Measurements from ENCODE around the gene GALNT12.

The GALNT12 gene

DNA sequence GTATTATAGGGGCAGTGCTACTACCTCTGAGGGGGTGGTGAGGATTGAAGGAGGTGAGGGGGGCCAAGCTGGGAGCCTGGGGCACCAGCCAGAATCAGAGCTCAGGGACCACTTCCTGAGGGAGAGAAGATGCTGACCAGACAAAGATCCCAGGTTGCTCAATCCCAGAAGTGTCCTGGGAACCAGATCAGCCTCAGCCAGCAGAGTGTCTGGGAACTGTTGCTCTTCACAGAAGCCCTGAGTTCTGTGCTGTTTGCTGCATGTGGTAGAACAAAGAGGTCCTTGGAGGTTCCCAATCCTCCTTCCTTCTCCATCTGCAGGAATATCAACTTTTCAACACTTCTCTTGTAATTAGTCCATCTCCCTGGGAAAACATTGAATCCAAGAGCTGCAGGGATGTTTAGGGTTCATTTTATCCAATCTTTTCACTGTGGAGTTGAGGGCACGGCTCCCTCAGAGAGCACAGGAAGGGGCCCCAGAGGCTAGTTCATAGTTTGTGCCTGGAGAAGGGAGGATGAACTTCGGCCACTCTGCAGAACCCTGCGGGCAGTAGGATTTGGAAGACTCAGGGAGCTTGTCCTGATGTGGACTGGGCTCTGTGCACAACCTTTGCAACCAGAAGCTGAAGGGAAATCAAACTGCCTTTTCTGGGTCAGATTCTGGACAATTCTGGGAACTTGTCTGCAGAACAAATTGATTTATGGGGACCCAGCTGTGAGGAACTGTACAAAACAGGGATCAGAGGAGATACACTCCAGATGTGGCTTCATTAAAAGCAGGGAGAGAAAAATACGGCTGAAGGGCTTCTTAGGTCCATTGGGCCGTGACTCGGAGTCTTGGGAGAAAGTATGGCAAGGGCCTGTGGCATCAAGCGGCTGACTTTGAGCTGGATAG, 57.1 kb downstream of the GALNT12 start:
- DNase-seq, result no peak

DNA sequence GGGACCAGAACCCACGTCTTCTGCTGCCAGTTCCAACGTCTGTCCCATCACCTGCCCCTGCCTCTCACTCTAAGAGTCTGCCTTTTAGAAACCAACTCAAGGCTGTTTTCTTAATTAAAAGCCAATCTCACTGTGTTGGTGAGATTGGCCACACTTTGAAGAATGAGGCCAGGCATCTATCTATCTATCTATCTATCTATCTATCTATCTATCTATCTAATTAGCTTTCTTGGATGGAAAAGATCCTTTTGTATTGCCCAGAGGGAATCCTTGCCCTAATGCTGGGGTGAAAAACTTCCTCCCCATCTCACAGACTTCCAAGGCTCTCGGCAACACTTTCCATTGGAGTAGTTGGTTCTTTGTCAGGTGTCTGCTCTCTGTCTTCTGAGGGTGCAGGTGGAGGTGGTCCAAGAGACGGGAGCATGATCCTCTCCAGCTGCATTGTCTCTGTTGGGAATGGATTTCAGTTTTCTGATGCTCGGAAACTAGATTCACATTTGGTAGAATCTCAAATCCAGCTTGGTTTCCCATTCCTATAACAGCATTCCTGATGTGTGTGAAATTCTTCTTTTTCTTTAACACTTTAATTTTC, 57.9 kb downstream of the GALNT12 start:
- DNase-seq, result no peak

DNA sequence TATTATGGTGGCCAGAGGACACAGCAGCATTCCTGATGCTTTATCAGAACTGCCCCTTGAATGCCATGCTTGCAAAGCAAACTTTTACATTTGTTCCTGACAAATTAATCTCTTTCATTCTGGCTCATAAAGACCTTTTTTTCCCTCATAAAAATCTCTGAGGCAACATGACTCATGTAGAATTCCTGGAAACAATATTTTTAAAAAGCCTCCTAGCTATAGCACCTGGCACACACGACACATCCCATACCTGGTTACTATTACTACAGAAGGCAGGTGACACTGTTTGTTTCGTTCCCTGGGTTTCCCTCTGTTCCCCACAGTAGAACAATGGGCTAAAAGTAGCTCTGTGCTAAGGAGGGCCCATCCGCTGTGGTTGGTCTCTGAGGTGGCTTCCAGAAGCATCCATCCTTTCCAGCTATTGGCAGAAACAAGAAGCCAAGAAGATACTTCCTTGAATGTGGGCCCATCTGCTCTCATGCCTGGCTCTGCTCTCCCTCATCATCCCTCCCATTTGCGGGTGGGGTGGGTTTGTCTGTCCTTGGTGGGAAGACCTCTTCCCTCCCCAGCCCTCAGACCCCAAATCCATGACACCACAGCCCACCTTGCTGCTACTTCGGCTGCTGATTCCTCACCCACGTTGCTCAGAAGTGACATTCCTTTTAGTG, 59.1 kb downstream of the GALNT12 start:
- no peak for DNase-seq

DNA sequence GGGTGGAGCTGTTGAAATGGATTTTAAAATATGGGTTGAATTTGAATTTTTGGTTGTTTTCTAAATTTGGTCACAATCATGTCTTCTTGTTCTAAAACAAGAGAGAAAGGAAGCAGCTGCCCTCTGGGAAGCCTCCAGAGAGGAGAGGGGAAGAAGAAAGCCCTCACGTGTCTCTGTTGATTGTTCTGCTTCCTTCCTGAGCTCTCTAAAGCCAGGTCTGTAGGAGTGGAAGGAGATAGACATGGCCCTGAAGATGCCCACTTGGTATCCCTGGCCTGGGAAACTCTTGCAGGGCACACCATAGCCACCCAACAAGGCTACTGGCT, 59.6 kb downstream of the GALNT12 start:
- no peak for DNase-seq

DNA sequence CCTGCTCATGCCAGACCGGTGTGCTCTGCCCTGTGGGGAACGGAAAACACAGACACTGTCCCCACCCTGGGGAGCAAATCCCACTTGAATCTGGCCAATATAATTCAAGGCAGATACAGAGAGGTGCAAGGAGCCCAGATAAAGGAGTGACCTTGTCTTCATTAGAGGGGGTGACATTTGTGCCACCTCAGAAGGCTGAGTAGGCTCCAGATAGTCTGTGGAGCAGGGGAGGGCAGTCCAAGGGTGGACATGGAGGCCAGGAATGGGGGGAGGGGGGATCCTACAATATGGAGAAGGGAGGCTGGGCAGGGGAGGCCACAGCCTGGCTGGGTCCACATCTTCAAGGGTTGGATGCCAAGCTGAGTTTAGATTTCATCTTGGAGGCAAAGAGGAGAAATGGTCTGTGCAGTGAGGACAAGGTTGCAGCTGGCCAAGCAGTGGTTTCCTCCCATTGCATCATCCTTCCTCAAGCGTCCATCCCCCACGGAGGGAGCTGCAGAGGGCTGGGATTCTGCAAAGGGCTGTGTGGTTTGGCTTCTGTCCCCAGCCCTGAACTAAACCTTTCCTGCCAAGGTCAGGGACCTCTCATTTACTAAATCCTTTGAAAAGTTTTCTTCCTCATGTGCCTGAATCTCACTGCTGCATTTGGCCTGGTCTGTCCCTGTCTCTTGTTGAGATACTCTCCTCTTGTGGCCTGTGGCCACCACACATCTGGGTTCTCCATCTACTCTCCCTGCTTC, 60.1 kb downstream of the GALNT12 start:
- no peak for DNase-seq

DNA sequence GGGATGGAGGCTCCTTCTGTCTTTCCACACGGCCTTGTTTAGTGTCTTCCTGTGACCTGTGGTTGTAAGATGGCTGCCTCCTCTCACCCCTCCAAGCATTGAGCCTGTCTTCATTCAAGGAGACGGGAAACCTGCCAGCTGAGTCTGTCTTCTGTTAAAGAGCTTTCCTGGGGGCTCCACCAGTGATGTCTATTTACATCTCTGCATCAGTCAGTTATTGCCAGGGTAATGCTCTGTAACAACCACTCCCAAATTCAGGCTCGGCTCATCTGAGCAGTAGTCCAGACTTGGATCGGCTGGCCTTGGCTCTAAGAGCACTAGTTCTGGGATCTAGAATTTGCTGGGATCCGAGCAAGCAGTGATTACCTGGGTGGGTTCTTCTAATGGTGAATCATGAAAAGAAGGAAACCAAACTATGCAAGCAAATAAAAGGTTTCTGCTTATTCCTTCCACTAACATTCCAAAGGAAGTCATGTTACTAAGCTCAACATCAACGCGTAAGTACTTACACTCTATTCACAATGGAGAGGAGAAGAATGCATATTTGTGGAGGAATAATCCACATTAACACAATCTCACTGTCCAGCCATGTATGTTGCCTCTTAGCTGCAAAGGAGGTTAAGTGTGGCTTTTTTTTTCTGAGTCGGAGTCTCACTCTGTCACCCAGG, 61.7 kb downstream of the GALNT12 start:
- DNase-seq, result no peak

DNA sequence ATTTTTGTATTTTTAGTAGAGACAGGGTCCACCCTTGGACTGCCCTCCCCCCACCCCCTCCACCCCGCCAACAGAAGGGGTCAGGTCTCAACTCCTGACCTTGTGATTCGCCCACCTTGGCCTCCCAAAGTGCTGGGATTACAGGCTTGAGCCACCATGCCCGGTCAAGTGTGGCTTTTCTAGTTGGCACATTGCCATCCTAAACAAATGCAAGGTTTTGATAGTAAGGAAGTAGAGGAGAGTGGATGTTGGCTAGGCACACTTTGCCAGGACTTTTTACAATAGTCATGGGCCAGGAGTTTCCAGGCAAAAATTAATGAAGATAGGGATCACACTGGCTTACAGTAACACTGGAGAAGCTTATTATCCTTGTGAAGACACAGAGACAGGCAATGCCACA, 62.4 kb downstream of the GALNT12 start:
- no peak for DNase-seq

DNA sequence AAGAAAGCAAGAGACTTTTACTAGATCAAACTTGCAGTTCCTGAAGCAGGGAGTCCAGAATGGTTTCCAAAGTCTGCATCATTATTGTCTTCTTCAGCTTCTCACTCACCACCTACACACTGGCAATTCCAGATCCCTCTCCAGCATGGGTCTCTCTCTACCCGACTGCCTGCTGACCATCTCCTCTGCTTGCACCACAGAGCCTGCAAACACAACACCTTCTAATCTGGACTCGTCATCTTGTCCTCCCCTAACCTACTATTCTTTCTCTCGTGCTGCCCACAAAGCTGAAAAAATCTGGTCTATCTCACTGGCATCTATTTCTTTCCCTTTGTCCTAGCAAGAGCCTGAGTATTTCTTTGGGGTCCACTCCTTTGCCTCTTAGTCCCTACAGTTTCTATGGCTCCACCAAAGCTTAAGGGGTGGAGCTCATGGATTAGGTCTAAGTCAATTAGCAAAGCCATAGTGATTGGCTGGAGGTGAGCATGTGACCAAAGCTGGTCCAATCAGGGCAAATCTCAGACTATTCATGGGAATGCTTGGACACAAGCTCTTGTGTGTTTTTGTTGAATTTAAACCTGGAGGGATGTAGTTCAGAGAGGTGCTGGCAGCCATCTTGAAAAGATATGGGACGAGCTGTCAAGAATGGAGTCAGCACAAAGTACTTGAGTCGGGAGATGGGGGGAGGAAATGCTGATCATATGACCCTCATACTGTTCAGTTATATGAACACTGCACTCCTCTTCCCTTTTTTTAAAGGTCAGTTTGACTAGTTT, 63.5 kb downstream of the GALNT12 start:
- DNase-seq, result no peak

DNA sequence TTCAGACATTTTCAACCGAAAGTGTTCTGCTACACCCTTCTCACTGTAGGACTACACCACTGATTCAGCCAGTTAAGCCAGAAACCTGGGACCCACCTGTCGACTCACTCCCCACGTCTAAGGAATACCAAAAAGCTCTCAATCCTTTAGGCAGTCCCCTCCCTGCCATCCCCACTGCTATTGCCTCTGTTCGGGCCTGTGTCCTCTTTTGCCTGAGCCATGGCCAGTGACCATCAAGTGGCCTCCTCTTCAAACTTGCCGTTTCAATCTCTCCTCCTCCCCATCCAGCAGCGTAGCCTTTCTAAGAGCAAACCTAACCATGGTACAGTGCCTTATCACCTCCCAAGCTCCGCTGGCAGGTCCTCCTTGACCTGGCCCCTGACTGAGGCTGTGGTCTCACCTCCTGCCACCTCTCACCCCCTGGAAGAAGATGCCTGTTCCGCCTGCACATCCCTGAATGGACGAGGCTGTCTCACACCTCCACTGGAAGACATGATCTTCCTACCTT, 64.1 kb downstream of the GALNT12 start:
- no peak for DNase-seq

DNA sequence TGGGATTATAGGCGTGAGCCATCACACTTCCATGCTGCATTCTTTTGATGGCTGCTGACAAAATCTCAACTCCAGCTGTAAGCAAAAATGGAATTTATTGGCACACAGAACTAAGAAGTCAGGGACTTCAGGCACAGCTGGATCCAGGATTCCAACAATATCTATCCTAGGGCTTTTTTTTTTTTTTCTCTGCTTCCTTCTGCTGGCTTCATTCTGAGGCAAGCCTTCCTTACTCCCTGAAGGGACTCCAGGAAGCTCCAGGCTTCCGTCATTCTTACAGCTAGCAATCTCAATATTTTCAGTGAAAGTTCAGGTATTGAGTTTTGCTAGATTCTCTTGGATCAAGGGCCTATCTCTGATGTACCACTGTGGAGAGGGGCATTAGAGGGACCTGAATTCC, 66.1 kb downstream of the GALNT12 start:
- DNase-seq, result no peak

DNA sequence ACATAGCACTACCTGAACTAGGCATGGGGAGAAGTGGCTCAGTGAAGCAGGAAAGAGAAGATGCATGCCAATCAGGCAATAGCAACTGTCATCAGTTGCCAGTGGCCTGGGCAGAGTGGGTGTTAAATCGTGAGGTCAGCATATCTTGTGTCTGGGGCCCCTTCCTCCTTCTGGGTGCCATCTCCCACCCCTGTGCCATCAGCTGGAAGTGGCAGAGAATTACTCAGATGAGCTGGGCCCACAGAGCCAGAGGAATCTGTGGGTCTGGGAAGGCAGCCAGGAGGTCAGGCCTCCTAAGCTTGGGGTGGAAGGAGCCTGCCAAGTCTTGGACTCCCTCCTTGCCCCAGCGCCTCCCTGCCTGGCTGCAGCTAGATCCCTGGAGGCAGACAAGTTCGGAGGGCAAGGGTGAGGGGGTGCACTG, 66.5 kb downstream of the GALNT12 start:
- no peak for DNase-seq

DNA sequence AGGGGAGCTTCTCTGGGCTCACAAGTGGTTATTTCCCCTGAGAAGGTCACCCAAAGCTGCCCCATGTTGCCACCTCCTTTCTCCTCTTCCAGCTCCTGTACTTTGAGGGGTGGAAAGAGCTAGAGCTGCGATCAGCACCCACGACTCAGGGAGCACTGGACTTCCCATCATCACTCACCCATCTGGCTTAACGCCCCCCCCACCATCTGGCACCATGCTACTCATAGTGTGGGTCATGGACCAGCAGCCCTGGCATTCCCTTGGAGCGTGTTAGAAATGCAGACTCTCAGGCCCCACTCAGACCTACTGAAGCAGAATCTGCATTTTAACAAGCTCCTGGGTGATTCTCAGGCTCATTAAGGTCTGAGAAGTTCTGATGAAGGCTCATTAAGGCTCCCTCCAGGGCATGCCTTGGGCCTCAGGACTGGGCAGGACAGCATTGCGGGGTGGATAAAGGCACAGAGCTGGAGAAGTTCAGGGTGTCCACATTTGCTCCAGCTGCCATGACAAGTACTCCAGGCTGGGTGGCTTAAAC, 67.3 kb downstream of the GALNT12 start:
- no peak for DNase-seq

DNA sequence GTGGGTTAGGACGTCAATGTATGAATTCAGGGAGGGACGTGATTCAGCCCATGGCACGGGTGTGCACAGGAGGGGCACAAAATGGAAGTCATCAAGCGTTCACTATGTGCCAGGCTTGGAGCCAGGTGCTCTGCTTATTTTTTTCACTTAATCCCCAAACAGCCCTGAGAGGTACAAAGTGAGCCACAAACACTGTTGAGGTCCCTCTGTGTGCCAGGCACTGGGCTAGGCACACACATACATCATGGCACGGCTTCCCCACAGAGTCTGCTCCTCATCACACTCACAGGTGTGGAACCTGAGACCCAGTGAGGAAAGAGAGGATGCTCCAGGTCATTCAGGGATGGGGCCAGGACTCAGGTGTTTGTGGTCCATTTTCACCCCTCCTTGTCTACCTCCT, 68.1 kb downstream of the GALNT12 start:
- DNase-seq, result no peak

DNA sequence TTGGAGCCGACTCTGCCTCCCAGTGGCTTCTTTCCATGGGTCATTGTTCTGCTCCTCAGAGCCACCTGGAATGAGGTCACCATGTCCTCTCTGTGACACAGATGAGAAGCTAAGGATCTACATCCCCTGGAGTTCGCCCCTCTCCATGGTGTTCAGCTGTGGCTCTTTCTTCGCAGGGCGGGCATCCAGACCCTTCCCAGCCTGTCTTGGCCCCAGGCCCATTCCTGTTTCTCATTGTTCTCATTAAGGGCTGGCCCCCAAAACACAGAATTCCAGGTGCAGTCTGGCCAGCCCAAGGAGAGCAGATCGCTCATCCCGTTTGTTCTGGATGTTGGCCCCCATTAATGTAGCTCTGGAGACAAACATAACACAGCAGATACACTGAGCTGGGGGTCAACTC, 69.8 kb downstream of the GALNT12 start:
- DNase-seq, result no peak

DNA sequence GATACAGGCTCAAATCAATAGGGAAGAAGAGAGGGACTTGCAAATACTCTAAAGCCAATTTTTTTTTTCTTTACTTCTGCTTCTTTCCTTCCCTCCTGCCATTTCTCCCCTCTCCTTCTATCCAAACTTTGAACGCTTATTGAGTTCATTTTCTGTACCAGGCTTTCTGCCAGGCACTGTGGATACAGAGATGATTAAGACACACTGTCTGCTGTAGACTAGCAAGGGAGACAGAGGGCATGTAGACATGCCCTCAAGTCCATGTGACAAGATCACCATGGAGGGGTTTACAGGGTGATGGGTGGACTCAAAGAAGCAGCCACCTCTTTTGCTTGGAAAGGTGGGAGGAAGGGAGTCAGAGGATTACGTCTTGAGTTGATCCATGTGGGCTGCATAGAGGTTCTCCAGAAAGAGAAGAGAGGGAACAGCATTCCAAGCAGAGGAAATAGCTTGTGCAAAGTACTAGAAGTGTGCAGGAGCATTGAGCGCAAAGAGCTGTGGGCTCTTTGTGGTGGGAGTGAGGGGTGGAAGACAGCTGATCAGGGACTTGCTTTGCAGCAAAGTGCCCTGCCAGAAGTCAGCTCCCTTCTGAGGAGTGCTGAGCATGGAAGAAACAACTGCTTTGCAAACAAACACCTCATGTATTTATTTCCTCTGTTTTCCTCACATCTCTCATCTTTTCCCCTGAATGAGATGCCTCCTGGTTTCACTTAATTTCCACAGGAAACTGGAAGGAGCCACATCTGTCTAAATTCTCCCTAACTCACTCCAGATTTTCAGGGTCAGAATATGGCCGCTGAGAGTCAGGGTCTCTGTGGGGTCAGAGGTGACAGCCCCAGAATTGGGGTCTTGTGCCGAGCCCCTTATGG, 71.9 kb downstream of the GALNT12 start:
- no peak for DNase-seq

DNA sequence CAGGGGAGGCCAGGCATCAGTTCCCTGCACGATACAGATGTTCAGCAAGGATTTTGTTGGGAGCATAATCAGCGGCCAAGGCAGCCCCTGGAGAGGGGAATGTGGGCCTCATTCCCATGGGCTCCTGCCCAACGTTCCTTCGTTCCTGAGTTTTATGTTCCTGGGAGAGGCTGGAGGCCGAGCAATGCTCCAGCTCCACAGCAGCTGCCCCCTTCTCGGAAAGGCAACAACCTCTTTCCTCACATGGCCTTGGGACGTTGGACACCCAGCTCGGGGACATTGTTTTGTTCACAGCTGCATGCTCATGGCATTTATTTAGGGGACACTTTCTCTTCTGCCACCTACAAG, 72.5 kb downstream of the GALNT12 start:
- DNase-seq, result no peak

DNA sequence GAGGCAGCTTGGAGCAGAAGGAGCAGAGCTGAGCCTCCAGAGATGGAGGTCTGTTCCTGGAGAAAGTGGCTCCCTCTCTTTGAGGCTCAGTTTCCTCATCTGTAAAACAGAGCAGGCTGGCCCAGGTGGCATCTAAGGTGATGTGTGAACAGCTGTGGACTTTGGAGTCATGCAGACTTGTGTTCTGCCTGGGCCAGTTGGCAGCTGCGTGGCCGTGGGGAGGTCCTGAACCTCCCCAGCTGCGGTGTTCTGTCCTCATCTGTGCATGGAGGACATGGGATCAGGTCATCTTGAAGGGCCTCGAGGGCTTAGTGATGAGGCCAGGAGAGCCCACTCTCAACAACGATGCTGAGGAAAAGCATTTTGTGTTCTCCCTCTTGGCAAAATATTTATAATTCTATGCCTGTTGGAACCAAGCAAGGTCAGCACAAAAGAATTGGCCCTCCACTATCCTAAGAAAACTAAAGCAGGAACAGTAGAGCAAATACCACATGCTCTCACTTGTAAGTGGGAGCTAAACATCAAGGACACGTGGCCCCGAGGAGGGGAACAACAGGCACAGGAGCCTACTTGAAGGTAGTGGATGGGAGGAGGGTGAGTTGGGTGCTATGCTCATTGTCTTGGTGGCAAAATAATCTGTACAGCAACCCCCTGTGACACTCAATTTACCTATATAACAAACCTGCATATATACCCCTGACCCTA, 73.0 kb downstream of the GALNT12 start:
- no peak for DNase-seq

DNA sequence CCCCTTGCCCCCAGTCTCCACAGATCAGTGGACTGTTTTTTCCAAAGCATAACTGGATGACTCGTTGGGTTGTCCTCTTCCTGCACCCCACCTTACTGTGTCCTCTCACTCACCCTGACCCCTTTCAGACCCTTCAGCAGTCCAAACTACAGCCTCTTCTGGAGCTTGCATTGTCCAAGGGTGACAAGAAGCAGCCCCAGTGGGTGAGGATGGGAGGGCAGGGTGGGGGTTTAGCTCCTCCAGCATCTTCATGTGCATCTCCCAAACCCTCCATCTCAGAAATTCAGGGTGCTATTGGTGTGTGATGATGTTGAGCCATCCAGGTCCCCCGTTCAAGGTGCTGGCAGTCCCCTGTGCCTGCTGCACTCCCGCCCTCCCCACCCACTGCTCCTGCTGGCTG, 73.9 kb downstream of the GALNT12 start:
- no peak for DNase-seq

DNA sequence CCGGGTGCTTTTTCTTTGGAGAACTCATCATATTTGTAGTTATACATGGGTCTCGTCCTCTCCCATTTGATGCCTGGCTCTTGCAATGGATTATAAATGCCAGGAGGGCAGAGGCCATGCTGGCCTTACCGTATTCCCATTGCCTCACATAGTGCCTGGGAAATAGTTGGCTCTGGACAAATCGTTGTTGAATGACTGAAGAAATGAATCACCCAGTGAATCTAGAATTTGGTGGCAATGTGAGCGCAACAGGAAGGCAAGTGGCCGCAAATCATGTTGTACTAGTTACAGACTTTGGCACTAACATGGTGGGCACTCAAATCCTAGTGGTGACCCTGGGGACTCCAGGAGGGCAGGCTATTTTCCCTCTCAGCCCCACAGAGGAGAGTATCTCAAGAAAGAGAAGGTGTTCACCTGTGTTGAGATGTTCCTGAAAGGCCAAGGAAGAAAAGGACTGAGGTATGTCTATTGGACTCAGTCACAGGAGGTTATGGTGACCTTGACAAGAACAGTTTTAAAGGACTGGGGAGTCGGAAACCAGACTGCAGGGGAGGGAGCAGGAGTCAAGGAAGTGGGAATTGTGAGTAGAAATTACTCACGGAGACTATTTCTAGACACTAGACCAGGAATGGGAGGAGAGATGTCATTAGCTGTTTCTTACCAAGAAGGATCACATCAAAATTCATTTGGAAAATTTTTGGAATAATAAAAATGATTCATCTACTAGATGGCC, 74.5 kb downstream of the GALNT12 start:
- DNase-seq, result no peak

All from NCI-H1436 (cell line).